Stimulated activated CD4-positive, alpha-beta T cell treated with anti-CD3 and anti-CD28 coated beads, Interleukin-4, amount 100 ng/mL, for 1 hour (primary cell): ENCODE measurements around the gene ZNF236.

Experiments
- DNase-seq: peaks from one replicate; pipeline ENCODE4 v3.0.0-alpha.2; 2020

Gene ZNF236

DNA sequence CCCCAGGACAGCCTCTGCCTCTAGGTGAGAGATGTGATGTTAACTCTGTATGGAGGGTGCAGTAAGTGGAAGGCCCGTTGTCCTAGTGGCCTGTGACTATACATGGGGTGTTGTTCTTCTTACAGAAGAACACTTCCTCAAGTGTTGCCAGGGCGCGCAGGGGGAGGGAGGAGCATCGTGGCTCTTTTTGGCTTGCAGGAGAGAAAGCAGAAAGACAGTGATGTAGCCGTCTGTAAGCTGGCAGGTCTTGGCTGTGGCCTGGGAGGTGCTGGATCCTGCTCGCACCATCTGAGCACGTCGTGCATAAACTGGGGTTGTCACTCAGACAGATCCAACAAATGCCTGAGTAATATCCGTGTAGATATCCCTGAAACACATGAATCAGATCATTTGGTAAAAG lies 44.3 kb downstream of the ZNF236 start:
- DNase-seq: no peak

DNA sequence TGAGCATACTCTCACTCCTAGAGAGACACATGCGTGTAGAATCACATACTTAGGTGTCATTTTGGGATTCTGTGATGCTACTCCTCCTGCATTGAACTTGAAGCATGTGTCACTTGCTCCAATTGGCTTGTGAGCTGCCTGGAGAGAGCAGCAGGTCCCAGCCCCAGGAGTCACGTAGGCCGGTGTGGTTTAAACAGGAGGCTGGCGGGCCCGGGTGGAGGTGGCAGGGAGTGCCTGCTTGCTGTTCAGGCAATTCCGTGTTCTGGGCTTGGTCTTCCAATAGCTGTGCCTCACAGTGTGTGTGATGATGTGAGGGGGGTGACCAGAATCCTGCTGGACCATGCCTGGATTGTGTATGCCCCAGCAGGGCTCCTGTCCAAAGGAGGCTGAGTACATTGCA lies 51.0 kb downstream of the ZNF236 start:
- no peak for DNase-seq

DNA sequence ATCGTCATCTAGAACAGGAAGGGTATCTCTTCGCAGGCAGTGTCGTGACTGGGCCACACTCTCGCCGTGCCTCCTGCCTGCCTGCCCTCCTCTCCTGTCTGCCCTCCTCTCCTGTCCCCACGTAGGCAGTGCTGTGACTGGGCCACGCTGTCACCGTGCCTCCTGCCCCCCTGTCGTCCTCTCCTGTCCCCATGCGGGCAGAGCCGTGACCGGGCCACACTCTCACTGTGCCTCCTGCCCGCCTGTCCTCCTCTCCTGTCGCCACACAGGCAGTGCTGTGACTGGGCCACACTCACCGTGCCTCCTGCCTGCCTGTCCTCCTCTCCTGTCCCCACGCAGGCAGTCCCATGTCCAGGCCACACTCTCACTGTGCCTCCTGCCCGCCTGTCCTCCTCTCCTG lies 51.4 kb downstream of the ZNF236 start:
- DNase-seq: no peak

DNA sequence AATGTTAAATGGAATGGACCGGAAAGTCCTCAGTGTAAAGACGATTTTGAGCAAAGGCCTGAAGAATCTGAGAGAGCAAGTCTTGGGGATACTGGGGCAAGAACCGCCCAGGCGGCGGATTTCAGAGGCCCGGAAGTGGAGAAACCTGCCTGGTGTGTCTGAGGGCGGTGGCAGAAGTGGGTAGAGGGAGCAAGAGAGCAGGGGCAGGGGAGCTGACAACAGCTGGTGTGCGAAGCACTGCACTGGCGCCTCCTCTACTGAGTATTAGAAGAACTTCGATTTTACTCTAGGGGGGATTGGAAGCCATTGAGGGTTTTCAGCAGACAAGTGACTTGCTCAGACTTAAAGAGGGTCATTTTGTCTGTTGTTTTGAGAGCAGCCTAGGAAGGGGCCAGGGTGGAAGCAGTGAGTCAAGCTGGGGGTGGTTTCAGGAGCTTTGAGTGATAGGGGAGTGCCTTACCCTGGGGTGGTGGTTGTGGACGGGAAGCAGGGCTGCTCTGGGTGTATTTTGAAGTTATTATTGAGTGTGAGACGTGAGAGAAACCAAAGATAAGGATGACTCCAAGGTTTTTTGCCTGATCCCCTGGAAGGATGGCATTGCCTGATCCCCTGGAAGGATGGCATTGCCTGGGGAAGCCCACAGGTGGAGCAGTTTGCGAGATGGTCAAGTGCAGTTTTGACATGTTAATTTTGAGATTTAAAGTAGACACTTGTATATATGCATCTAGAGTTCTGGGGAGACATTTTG lies 52.5 kb downstream of the ZNF236 start:
- peak; percentile 18 for DNase-seq

DNA sequence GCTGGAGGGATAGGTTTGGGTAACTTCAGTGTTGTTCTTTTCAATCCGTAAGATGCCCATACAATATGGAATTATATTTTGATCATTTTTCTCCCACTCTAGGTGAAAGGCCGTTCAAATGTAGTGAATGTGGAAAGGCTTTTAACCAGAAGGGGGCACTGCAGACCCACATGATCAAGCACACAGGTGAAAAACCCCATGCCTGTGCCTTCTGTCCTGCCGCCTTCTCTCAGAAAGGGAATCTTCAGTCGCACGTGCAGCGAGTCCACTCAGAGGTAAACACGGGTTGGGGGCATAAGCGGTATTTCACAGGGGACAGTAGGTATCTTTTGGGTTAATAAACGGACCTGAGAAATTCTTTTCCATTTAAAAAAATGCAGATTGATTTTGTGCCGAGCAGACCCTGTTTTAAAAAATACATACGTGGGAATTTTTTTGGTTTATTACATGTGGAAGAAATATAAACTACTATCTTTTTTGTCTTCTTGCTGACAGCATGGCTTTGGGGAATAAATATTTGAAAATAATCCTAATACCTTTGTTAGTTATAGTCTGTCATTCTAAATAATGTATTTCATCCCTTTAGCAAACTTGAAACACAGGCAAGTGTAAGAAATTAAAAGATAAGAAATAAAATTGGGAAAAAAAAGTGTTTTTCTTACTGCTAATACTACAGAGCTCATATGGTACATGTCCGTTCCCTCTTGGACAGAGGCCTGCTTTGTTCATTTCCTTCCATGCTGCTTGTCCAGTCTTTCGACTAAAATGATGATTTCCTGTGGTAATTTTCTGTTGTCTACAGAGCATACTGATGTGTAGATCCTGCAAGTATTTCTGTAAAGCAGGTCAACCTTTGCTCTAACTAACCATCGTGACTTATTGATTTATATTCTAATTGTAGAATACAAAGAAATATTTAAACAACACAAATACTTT lies 53.3 kb downstream of the ZNF236 start:
- peak; percentile 24 for DNase-seq

DNA sequence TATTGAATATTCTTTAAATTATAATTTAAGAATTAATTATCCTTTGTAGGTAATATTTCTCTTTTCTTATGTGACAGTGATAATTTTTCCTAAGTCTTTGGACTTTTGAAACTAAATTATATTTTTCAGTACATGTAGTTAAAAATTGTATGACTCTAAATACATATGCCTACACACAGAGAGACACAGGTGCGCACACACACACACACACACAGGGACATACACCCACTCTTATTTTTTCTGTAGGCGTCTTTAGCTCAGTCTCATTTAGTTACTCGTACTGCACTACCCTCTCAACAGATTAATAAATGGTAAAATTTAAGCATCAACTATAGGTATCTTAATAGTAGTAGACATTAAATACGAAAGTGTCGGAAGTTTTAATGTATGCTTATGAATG lies 56.1 kb downstream of the ZNF236 start:
- no peak for DNase-seq

DNA sequence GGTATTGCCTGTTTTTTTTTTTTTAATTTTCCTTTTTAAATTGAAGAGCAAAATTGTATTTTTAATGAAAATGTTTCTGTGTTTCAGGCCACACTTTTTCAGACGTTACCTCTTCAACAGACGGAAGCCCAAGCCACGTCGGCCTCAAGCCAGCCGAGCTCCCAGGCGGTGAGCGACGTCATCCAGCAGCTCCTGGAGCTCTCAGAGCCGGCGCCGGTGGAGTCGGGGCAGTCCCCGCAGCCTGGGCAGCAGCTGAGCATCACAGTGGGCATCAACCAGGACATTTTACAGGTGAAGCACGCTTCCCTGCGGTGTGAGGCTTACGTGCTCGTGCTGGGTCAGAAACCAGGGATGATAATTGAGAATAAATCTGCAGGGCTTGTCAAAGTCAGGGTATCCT lies 57.7 kb downstream of the ZNF236 start:
- no peak for DNase-seq

DNA sequence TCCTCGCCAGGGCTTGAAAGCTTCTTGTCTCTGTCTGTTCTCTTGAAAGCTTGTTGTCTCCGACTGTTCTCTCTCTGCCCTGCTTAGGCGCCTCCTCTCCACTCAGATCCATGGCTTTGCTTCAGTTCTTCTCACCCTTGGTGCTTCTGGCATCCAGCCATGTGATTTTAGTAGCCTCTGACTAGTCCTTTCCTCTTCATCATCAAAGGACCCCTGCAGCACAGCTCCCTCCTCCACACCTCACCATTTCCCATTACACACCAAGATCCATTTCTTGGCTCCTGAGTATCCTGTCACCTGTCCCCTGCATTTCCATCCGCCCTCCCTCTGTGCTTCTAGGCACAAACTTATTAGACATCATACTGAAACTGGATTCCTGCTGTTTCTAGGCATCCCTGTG lies 59.4 kb downstream of the ZNF236 start:
- DNase-seq: no peak

DNA sequence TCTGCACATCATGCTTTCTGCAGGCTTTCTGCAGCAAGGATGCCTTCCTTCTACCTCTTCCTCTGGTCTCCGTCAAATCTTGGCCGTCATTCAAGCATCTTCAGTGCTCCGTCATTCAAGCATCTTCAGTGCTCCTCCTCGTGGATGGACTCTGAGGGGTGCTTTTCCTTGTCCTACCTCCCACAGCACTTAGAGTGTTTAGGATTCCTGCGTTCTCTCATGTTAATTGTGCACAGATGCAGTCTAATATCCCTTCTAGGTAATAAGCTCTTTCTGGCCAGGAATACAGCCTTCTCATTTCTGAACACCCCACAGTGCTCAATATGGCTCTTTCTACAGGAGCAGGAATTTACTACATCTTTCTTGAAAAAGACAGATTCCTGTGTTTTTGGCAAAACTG lies 59.8 kb downstream of the ZNF236 start:
- DNase-seq: no peak

DNA sequence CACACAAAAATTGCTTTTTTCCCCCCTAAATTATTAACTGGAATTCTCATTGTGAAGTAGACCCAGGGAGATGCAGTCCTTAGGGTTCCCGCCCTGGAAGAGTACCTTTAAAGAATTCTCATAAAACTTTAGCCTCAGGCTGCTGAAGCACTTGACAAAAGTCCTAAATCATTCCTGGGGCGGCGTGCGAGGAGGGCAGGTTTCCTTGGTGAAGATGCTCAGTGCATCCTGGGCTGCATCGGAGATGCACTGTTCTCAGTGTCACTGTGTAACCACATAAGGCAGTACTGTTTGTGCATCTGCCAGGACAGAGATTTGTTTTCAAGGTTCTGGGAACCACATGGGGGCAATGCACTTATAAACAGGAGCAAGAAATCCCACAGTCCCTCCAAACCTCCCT lies 62.6 kb downstream of the ZNF236 start:
- no peak for DNase-seq

DNA sequence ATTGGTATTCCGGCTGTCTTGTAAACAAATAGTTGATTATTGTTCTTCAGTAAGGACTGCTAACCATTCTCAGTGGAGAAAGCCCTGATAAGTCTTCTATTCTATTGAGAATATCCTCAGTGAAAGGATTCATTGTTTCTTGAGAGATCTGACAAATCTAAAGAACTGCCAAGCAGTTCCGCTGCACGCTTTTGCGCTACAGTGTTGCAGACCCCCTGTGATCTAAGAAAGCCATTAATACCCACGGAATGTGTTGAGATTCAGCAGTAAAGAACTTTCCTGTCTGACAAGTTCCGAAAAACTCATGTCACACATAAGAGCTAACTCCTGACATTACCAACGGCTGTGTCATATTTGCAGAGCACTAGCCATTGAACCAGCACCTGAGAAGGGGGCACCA lies 63.8 kb downstream of the ZNF236 start:
- DNase-seq: no peak

DNA sequence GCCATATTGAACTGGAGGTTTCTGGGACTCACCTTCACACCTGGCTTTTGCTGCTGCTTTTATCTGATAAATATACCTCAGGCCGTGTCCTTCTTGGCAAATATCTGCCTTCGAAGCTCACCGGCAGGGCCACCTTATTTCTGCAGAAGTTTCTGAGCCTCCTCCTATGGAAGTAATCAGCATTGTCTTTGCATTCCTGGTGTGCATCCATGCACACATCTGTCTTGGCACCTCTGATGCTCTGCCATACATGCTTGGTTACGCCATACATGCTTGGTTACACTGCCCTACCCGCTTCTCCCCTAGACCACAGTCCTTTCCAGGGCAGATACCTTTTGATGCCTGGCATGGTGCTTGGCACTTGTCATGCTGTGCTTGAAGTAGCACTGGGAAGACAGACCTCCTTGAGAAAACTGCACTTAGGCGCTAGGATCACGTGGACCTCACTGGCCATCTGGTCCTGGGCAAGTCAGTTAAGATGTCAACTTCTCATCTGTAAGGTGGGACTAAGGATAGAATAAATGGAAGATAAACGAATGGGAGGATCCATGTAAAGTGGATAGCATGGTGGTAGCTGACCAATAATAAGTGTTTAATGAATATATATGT lies 66.8 kb downstream of the ZNF236 start:
- no peak for DNase-seq

DNA sequence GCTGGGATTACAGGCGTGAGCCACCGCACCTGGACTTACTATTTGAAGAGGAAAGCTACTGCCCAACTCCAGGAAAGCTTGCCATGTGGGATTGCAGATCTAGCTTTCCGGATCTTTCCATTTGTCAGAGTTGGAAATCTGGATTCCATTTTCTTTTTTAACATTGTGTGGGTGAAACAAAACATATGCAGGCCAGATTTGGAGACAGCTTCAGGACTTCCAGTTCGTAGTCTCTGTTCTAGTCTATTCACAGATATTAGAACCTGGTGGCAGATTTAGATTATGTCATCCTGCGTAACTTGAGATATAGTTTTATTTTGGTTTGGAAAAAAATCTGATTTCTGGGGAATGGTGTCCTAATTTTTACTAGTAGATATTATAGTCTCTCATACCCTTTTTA lies 70.5 kb downstream of the ZNF236 start:
- no peak for DNase-seq

DNA sequence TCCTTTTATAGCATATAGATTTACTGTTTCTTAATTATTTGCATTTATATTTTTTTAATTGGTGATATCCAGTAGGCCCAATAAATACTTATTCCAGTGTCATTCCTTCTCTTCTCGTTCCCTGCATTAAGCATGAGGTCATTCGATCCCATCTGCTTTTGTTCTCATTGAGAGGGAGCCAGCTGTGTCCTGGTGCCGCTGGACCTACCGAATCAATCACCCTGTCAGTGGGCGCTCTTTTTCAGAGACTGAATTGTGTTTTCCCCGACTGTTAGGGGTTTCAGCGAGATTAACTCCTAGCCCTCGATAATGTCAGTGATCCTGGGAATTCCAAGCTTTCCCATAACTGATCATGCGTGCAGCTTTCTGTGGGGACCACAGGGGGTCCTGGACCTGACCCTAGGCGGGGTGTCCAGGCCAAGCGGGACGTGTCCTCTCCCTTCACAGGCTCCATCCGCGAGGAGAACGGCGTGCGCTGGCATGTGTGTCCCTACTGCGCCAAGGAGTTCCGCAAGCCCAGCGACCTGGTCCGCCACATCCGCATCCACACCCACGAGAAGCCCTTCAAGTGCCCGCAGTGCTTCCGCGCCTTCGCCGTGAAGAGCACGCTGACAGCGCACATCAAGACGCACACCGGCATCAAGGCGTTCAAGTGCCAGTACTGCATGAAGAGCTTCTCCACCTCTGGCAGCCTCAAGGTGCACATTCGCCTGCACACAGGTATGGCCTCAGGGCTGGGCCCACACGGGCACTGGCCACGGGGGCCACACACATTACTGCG lies 72.4 kb downstream of the ZNF236 start:
- DNase-seq: no peak

DNA sequence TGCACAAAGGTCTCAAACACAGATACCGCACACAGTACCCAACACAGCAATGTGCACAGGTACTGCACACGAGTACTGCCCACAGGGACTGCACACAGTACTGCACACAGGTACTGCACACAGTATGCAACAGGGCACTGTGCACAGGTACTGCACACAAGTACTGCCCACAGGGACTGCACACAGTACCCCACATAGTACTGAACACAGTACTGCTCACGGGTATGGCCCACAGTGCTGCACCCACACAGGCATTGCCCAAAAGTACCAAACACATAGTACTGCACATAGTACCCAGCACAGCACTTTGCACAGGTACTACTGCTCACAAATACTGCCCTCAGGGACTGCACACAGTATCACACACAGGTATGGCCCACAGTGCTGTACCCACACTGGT lies 73.1 kb downstream of the ZNF236 start:
- DNase-seq: no peak

DNA sequence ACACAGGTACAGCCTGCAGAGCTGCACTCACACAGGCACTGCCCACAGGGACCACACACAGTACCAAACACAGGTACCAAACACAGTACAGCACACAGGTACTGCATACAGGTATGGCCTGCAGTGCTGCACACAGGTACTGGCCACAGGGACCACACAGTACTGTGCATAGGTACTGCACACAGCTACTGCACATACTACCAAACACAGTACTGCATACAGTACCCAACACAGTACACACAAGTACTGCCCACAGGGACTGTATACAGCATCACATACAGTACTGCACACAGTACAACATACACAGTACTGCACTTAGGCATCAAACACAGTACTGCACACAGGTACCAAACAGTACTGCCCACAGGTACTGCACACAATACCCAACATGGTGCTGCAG lies 74.3 kb downstream of the ZNF236 start:
- DNase-seq: no peak

DNA sequence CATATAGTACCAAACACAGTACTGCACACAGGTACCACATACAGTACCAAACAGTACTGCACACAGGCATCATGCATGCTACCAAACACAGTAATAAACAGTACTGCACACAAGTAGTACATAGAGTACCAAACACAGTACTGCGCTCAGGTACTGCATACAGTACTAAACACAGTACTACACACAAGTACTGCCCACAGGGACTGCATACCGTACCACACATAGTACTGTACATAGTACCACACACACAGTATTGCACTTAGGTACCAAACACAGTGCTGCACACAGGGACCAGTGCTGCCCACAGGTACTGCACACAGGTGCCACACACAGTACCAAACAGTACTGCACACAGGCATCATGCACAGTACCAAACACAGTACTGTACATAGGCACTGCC lies 74.9 kb downstream of the ZNF236 start:
- no peak for DNase-seq

DNA sequence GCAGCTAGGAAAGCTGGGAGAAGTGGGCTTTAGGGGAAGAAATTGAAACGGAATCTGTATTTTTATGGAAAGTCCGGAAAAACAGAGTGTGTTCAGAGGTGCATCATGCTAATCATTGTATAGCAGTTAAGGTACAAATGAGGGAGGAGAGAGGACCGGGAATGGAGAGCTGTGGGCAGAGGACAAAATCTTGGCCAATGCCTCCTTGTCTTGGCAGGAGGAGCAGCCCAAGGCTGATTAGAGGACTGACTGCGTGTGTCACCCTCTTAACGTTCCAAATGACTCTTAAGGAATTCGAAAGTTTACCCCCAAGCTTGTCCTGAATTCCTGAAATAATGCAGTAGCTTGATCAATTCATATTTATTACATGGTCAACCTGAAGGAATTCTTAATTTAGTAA lies 81.0 kb downstream of the ZNF236 start:
- no peak for DNase-seq

DNA sequence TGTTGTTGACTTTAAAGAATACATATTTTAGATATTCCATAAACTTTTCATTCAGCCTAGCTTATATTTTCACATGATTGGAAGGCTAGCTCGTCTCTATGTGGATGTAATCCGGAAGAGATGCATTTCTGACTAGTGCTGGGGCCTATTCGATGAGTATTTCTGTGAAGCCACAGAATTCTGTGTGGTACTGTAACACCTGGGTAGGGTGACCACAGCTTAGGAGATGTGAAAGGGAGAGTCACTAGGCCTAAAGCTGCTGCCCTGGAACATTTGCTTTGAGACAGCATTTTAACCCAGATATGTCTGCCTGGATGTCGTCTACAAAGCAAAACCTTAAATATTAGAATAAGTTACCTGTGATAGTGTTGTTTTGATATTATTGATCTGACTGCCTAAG lies 83.5 kb downstream of the ZNF236 start:
- no peak for DNase-seq

DNA sequence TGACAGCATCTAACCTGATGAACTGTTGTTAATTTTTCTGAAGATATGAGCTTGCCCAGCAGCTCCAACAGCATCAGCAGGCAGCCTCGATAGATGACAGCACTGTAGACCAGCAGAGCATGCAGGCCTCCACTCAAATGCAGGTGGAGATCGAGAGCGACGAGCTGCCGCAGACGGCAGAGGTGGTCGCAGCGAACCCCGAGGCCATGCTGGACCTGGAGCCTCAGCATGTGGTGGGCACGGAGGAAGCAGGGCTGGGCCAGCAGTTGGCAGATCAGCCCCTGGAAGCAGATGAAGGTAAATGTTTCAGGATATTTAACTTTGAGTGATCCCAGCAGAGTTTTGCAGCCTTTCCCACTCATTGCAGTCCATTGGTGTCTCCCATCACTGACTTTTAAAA lies 85.9 kb downstream of the ZNF236 start:
- DNase-seq: no peak

DNA sequence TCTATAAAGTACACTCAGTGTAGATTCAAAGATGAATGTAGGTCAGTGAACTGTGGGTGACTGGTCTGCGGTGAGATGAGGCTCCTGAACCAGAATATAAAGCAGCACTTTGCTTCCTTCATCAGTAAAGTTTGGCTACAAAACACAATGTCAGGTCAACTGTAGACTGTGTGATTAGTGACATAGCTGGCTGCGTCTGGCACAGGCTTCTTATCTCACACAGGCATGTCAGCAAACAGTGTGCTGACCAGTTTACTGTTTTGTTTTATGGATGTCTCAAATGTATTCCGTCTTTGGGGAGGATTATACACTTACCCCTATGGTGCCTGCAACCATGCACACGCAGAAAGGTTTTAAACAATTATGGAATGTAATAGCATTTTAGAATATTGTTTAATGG lies 87.1 kb downstream of the ZNF236 start:
- no peak for DNase-seq

DNA sequence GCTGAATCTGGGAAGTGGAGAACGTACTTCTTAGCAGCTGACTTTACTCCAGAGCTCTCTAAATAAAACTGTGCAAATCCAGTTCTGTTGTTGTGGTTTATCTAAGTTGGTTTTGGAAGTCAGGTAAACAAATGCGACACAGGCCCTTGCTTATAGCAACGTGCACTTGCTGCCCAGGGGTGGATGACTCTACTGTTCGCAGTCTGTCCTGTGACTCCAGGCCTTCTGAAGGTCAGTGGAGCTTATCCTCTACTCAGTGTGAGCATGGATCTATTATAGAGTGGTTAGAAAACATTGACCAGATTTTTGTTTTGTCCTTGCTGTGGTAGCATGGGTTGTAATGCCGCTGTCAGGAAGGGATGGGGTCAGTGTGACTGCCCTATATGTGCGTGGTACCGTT lies 89.1 kb downstream of the ZNF236 start:
- no peak for DNase-seq

DNA sequence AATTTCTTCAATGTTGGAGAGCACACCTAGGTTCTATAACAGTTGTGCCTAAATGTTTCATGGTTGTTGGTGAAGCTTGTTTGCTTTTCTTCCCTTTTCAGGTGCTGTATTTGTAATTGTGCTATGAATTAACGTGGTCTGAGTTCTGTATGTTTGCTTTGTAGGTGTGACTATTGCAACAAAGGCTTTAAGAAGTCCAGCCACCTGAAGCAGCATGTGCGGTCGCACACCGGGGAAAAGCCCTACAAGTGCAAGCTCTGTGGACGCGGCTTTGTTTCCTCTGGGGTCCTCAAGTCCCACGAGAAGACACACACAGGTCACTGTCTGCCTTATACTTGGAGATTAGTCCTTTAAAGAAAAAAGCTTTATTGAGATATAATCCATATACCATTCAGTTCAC lies 91.2 kb downstream of the ZNF236 start:
- DNase-seq: no peak
